HG02610 (cell line): ENCODE measurements around the gene LAGE3.

Experiments
- ATAC-seq: cut with Tn5 transposase; IDR thresholded peaks from one replicate; pipeline ENCODE4 v1.9.1; 2021; ENCODE audit warnings: mild to moderate bottlenecking, moderate library complexity; ENCODE audit not compliant: unreplicated experiment

LAGE3 gene

DNA sequence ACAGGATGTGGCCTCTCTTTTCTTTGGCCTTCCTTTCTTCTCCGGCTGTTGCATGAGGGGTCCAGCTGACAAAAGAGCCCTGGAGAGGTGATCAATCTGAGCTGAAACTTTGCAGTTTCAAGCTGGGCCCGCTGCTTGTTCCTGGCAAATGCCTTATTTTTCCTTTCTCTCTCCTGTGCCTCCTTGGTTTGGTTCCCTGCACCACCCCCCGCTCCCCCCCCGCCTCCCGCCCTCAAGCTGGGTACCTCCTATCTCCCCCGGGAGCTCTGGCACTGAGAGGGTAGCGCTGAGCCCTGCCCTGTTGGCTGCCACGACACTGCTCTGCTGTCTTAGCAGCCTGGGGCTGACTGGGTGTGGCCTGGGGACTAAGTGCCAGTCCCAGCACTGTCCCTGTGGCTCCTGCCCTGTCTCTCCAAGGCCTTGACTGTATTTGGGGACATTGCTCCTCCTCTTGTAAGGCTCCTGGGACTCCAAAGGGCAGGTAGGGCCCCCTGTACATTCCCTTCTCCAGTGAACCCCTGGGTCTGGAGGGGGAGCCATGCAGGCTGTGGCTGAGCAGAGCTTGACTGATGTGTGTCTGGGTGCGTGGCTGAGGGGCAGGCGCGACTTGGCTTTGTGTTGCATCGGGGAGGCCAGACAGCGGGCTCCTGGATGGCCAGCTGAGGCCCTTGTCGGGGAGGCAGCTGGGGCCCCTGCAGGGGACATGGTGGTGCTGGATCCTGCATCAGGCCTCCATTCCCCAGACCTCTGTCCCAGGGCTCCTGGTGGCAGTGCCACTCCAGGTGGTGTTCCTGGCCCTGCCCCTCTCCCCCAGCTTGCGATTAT, 19.9 kb downstream of the LAGE3 start:
- no peak for ATAC-seq

DNA sequence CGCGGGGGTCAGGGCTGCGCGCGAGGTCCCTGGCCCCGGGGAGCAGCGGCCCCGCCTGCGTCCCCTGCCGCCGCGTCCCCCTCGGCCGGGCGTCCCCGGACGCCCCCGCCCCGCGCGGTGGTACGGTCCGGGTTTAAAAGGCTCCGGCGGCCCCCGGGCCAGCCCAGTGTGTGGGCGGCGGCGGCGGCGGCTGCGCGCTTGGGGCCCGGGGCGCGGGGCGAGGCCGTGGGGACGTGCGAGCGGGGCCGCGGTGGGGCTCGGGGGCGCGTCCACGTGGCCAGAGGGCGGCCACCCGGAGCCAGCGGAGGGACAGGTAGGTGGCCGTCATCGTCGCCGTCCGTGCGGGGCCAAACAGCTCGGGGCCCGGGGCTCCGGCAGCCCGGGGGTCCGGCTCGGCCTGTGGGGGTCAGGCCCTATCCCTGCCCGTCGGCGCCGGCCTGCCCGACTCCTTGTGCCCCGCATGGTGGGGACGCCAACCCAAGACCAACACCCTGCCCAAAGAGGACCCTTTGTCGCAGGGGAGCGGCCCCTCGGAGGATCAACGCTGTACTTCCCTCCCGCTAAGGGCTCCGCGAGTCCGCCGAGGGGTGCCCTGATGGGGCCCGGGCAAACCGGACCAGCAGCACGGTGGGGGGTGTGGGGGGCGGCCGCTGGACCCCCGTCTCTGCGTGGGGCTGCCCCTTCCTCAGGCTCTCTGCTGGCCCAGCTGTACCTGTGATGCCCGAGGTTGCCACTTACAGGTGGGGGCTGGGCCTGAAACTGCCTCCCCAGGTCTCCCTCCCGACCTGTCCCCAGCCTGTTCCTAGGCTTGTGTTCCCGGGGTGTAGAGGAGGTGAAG, 20.7 kb downstream of the LAGE3 start, which contains the start of gene PLXNA3:
Gene PLXNA3 (plus strand): TSS at position 166 of the 838 bp plus-strand sequence. CDS start 1,903 bp downstream, outside the sequence.
- peak; percentile 36 for ATAC-seq

DNA sequence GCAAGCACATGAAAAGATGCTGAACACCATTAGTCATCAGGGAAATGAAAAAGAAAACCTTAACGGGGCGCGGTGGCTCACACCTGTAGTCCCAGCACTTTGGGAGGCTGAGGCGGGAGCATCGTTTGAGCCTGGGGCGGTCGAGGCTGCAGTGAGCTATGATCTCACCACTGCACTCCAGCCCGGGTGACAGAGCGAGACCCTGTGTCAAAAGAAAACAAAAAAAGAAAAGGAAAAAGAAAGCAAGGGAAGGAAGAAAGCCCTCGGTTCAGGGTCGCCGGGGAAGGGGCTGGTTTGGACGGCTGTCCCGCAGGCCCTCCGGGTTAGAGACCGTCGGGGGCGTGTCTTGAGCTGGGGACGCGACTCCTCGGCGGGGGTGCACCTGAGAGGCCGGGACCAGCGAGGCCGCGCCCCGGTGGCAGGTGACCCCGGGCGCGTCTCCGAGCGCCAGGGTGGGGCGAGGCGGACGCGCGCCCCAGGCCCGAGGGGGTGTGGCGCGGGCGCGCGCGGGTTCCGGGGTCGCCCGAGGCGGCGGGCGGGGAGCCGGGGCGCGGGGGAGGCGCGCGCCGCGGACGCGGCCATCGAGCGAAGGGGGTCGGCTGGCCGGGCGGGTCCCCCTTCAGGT, 21.5 kb downstream of the LAGE3 start:
- peak; percentile 39 for ATAC-seq

DNA sequence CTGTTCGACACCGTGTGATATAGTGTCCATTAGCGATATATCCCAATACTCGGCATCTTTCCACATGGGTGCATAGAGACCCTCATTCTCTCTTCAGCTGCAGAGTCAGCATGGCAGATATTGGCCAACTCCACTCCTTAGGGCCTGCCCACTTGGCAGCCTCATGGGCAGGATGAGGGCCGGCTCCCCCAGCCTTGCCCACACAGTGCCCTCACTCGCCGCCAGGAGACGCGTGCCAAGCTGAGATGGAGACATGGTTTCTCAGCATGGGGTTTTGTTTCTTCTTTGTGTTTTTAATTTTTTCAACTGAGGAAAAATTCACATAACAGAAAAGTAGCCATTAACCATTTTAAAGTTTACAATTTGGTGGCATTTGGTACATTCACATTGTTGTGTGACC, 26.3 kb downstream of the LAGE3 start:
- no peak for ATAC-seq

- no peak for ATAC-seq
Observed at GRCh38 chrX:154450312-154450711, 28.8 kb downstream of the LAGE3 start.

GRCh38 chrX:154449618-154450017, 29.5 kb downstream of the LAGE3 start:
- no peak for ATAC-seq

DNA sequence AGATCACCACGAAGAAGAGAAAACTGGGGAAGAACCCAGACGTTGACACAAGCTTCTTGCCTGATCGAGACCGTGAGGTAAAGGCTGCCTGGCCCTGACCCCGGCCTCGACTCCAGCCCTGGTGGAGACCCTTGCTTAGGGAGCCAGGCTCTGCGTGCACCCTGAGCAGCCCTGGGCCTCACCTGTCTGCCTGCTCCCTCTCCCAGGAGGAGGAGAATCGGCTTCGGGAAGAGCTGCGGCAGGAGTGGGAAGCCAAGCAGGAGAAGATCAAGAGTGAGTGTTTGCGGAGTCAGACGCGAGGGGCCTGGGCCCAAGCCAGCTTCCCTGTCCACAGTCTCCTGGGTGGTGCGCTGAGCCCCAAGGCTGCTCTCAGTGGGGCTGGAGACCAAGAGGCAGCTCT, 30.6 kb downstream of the LAGE3 start:
- no peak for ATAC-seq

DNA sequence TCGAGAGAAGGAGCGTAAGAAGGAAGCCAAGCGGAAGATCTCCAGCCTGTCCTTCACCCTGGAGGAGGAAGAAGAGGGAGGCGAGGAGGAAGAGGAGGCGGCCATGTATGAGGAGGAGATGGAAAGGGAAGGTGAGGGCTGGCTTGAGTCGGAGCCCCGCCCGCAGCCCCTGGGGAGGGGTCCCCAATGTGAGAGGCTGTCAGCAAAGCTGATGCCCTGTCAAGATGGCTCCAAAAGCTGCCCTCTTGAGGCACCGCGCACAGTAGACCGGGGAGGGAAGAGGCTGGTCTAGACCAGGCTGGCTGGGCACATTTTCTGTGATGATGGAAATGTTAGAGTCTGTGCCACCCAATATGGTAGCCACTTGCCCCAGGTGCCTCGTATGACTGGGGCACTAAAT, 32.7 kb downstream of the LAGE3 start:
- no peak for ATAC-seq

GRCh38 chrX:154445776-154446175, 33.3 kb downstream of the LAGE3 start:
- ATAC-seq: no peak

DNA sequence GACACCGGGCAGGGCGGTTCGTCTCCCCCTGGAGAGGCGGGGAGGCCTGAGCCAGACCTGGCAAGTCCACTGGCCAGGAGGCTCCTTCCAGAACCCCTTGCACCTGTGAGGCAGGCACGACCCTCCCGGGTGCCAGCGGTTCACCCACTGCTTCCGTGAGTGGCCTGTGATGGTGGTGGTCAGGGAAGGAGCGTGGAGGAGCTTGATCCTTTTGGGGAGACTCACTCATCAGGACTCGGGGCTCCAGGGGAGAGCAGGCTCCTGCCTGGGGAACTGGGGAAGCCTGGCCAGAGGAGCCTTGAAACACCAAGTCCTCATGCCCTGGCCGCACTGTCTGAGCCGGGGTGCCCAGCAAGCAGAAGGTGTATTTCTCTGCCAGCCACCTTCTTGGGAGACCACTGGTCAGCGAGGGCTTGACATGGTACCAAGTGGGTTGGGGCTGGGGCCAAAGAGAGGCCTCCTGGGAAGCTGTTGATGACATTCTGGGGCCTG, 34.3 kb downstream of the LAGE3 start:
- ATAC-seq: no peak

DNA sequence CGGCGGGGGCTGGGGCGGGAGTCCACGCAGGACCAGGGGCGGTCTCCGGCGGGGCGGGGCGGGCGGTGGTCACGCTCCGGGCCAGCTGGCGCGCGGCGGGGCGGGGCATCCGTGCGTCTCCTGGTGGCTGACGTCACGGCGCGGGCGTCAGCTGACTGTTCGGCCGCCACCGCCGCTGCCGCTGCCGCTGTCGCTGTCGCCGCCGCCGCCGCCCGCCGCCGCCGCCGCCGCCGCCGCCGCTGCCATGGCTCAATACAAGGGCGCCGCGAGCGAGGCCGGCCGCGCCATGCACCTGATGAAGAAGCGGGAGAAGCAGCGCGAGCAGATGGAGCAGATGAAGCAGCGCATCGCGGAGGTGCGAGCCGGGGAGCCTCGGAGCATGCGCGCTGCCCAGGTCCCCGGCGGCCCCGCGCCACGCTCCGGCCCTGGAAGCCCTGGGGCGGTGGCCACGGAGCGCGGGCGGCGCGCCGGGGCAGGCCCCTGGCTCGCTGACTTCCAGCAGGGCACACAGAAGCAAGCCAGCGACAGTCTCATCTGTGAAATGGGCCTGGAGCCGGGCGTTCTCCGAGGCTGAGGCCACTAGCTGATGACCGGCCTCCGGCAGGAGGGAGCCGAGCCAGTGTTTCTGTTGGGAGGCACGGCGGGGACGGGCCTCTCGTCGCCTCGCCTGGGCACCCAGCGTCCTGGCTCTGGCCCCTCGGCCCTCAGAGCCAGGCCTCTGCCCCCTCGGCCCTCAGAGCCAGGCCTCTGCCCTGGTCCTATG, 34.9 kb downstream of the LAGE3 start, which contains the start of gene FAM50A:
Gene FAM50A (plus strand): TSS at position 150 of the 763 bp plus-strand sequence. CDS start 95 bp downstream, at position 245.
- ATAC-seq: peak; percentile 80

- no peak for ATAC-seq
Observed at GRCh38 chrX:154443479-154443910, 35.6 kb downstream of the LAGE3 start.

DNA sequence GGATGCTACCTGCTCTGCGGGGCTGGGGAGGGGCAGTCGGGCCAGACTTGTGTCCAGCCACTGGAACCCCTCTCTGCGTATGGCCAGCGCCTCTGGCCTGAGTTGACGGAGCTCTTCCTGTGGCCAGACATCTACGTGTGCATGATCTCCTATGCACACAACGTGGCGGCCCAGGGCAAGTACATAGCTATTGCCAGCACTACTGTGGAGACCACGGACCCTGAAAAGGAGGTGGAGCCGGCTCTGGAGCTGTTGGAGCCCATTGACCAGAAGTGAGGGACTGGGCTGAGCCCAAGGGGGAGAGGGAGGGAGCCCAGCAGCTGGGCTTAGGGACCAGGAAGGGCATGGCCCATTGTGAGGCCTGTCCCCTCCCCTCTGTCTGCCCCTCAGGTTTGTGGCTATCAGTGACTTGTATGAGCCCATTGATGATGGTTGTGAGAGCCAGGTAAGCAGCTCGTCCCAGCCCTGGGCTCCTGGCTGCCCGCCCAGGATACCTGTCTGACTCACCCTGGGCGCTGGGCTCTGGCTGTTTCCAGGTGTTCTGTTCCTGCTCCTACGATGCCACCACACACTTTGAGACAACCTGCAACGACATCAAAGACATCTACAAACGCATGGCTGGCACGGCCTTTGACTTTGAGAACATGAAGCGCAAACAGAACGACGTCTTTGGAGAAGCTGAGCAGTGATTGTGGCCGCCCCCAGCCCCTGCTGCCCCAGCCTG, 36.9 kb downstream of the LAGE3 start:
- no peak for ATAC-seq

DNA sequence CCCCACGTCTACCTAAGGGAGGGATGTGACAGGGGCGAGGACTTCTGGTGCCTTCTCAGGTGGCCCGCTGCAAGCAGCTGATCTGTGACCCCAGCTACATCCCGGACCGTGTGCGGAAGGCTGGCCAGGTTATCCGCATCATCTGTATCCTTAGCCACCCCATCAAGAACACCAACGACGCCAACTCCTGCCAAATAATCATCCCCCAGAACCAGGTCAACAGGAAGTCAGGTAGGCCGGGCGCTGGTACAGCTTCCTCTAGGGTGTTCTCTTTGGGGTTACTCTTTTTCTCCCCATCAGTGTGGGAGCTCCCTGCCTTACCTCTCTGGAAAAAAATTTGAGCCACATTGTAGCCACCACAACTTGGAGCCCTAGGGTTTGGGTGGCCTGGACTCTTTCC, 37.5 kb downstream of the LAGE3 start:
- no peak for ATAC-seq

- no peak for ATAC-seq
Observed at GRCh38 chrX:154440623-154441357, 38.3 kb downstream of the LAGE3 start.

DNA sequence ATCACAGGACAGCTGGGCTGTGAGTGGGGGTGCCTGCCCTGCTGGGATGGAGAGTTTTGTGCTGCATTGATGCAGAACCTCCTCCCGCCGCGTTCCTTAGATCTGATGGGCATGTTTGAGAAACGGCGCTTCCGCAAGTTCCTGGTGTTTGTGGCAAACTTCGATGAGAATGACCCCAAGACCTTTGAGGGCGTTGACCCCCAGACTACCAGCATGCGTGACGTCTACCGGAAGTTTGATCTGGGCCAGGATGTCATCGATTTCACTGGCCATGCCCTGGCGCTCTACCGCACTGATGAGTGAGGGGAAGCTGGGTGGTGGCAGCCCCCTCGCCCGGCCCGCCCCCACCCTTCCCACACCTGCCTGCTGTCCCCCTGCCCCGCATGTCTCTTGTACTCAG, 39.2 kb downstream of the LAGE3 start:
- ATAC-seq: no peak

DNA sequence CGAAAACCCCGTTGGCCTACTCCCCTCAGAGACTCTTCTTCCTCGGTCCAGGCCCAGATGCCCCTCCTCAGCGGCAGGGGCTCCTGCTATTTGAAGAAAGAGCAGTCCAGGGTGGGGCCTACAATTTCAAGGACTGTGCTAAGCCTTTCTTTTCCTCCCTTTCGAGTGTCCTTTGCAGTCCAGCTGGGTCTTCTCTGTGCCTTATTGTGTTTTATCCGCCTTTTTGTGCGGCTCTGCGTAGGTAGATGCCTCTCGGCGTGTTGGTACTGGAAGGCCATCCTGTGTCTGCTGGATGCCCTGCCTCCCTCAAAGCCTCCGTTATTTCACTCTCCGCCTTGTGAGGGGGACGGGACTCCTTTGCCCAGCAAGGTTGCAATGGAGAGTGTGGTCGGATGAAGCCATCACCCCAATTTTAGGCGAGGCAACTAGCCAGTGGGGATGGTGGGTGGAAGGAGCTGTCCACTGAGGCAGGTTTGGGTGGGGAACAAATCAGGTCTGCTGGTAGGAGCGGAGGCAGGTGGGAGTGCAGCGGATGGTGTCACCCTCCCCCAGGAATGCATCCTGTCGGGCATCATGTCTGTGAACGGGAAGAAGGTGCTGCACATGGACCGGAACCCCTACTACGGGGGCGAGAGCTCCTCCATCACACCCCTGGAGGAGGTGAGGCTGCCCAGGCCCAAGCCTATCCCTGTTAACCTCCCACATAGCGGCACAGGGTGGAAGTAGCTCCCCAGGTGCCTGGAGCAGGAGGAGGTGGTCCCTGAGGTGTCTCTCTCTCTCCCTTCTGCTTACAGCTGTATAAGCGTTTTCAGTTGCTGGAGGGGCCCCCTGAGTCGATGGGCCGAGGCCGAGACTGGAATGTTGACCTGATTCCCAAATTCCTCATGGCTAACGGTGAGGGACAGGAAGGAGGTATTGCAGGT, 40.8 kb downstream of the LAGE3 start:
- no peak for ATAC-seq
